IPS-18a (cell line): ENCODE results near the gene PNPLA5.

ENCODE experiments used
- H3K27ac ChIP-seq: one replicate; pipeline ENCODE4 v1.5.1; 2013; ENCODE audit warnings: low read length
- H3K27me3 ChIP-seq: one replicate; pipeline ENCODE4 v1.6.1; 2013; ENCODE audit warnings: mild to moderate bottlenecking, low read length; ENCODE audit not compliant: control insufficient read depth, insufficient read depth
- H3K36me3 ChIP-seq: one replicate; pipeline ENCODE4 v1.6.1; 2013; ENCODE audit warnings: low read depth, low read length; ENCODE audit not compliant: control insufficient read depth
- H3K4me1 ChIP-seq: one replicate; pipeline ENCODE4 v1.6.1; 2013; ENCODE audit warnings: low read depth, low read length; ENCODE audit not compliant: control insufficient read depth
- H3K4me3 ChIP-seq: one replicate; pipeline ENCODE4 v1.5.1; 2013; ENCODE audit warnings: low read length
- H3K9ac ChIP-seq: one replicate; pipeline ENCODE4 v1.6.1; 2013; ENCODE audit warnings: mild to moderate bottlenecking, low read length, moderate library complexity
- H3K9me3 ChIP-seq: one replicate; pipeline ENCODE4 v1.6.1; 2013; ENCODE audit warnings: low read depth, low read length; ENCODE audit not compliant: control insufficient read depth

The PNPLA5 gene

DNA sequence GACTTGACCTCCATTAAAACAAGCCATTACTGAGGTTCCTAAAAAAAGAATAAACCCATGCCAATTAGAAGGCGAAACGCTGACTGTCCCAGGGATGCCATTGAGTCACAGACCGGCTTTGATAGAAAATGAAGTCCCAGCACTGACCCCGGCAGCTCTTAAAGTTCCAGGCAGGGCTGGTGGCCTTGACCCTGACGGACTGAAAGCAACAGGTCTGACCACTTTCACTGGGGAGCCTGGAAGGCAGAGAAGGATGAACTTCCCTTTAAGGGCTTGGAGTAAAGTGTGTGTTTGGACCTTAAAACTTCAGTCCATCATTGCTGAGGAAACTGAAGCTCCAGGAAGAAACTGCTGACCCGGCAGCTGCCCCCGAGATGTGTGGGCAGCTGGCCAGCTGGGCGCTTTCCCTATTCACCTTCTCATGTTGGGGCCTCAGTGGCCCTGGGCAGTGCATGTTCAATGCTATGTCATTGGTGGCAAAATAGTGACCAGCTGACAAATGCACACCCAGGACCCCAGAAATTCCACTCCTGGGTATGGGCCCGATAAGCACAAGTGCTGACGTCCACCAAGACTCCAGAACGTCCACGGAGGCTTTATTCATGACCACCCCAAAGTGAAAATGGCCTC is 60.8 kb downstream of the PNPLA5 start:
- H3K4me3 ChIP-seq, result no peak overlapping the region
- H3K9me3 ChIP-seq, result no peaks in the 10 kb centered on the region
- no peaks in the 10 kb centered on the region for H3K27me3 ChIP-seq
- peaks cover 13% of the 10 kb centered on the region for H3K36me3 ChIP-seq
- H3K27ac ChIP-seq, result no peak overlapping the region
- no peak overlapping the region for H3K9ac ChIP-seq
- peaks cover 3% of the 10 kb centered on the region for H3K4me1 ChIP-seq

DNA sequence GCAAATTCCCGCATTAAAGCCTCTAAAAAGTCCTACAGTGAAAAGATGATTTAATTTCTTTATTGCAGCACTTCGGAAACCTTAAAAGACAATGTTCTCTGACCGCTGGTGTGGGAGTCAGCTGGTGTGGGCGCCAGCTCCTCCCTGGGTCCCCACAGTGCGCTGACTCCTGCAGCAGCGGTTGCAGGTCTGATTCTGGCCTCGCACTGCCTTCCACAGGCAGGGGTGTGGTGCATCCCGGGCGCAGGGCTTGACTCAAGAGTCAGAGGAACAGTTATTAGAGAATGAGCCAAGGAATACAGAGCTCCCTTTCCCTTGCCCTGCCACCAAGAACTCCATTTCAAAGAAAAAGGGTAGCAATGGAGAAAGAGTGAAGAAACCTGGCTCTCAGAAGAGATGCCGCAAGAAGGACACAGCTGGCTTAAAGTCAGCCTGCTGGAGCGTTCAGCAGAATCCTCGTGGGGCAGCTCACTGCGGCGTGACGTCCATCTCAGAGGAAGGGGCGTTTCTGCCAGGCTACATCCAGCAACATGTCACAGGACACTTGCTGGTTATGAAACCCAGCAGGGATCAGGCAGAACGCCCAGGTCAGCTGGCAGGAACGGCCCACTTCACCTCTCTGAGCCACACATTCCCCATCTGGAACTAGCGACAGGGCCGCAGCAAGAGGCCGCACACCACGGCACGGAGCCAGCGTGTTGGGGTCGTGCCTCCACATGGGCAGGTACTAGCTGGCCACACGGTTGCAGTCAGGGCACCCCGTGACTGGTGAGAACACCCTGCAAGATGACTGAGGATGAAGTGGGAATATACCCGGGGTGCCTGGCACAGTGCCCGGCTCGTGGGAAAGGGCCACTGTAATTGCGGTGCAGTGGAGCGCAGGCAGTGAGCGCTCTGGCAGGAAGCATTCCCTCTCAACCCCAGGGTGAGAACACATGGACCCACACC is 61.6 kb downstream of the PNPLA5 start:
- Histone ChIP-seq H3K27ac (no peak overlapping the region), H3K4me3 (no peak overlapping the region), H3K36me3 (peaks cover 13% of the 10 kb centered on the region), H3K9me3 (no peaks in the 10 kb centered on the region), H3K9ac (no peak overlapping the region), H3K4me1 (peaks cover 3% of the 10 kb centered on the region), H3K27me3 (no peaks in the 10 kb centered on the region)
